Adrenal gland (tissue), 12 donors: ENCODE data around the gene PURA. TPM values are rescaled to one million over a fixed set of nuclear protein-coding genes. Genes with fewer than 3 reads are reported as not detected.
A peak's percentile ranks its signal among the peaks of the same experiment; 100 is the strongest.

Experiments used
- DNase-seq, 7 donors: peaks; one replicate each; pipeline ENCODE4 v3.0.0-alpha.2; 2019 to 2020
- H3K27ac ChIP-seq, 5 donors: fragments of 200-600 bp; sonication (generic) in 4 of 5; 1 replicate in 3 of 5; 2 replicates in 2 of 5; pipeline versions ENCODE4 v1.5.1 to v1.8.0; 2016 to 2020; ENCODE audit warnings: mild to moderate bottlenecking in 1 of 5
- H3K27me3 ChIP-seq: fragments of 200-600 bp; 2 replicates; pipeline ENCODE4 v1.8.0; 2021
- H3K36me3 ChIP-seq, 2 donors: fragments of 200-600 bp; replicated peaks in 1 of 2; 1 replicate in 1 of 2; 2 replicates in 1 of 2; pipeline versions ENCODE4 v1.5.1 to v1.8.0; 2018 to 2022
- H3K4me1 ChIP-seq, 2 donors: fragments of 200-600 bp; replicated peaks in 1 of 2; 1 replicate in 1 of 2; 2 replicates in 1 of 2; pipeline versions ENCODE4 v1.5.1 to v1.8.0; 2018 to 2021
- H3K4me3 ChIP-seq, 4 donors: fragments of 200-600 bp; sonication (generic) in 3 of 4; one replicate each; pipeline ENCODE4 v1.5.1; 2016 to 2018
- H3K9me3 ChIP-seq, 3 donors: fragments of 200-600 bp; sonication (generic) in 1 of 3; replicated peaks in 1 of 3; 1 replicate in 2 of 3; 2 replicates in 1 of 3; pipeline versions ENCODE4 v1.5.1 to v1.8.0; 2016 to 2021
- POLR2A ChIP-seq, 2 donors: fragments of 450-650 bp; IDR thresholded peaks; one replicate each; pipeline ENCODE4 v1.6.1; 2017; ENCODE audit warnings: antibody characterized with exemption in 2 of 2, mild to moderate bottlenecking in 2 of 2, moderate library complexity in 1 of 2
- WGBS, 4 donors: extraction: QIAGEN DNeasy Blood & Tissue Kit in 2 of 4; methylation state at CpG; one replicate each; pipeline versions ENCODE4 v1.1.5 to v1.1.7; 2013 to 2017; 5-methylcytosine and 5-hydroxymethylcytosine counted together
- intact Hi-C, 2 donors: fragments of 100-400 bp; cut with DNase I; formaldehyde crosslinking; loops; one replicate each; pipeline versions ENCODE4 v1.14.1 to v1.15.0; 2022 to 2023
- polyA plus RNA-seq, 3 donors: library from polyadenylated mRNA; stranded (reverse); fragments of 200-250 nt in 2 of 3; fragments of 350-450 nt in 1 of 3; fragmentation: Illumina TruSeq in 1 of 3; extraction: RNeasy Lipid Tissue Mini Kit (QIAGEN cat#74804) in 1 of 3; gene quantifications; one replicate each; pipeline ENCODE4 v1.2.3, GENCODE V29; 2013 to 2014
- total RNA-seq, 9 donors: library from RNA; depleted of rRNA in 4 of 9; stranded (reverse); fragments of >200 nt in 4 of 9; fragments of 120-200 nt in 1 of 9; fragmentation: NEBNext Ultra II Directional in 1 of 9; extraction: Animal tissue kit (Norgen Biotek cat#: 25700) in 1 of 9; gene quantifications; one replicate each; pipeline versions ENCODE4 v1.1.0 to v1.2.4, GENCODE V29; 2013 to 2023
- TF ChIP-seq, protein P1 (sequence below), 6 experiments: fragments of 450-650 bp in 4 of 6; fragments of 200-600 bp in 2 of 6; sonication (generic) in 1 of 6; IDR thresholded peaks; 1 replicate in 5 of 6; 2 replicates in 1 of 6; pipeline versions ENCODE4 v1.5.1 to v1.8.0; 2016 to 2021; ENCODE audit warnings: antibody characterized with exemption in 6 of 6, mild to moderate bottlenecking in 2 of 6, moderate library complexity in 1 of 6
- donor health status: healthy with polysubstance abuse.
- donor health status: Bipolar disorder and iron deficiency.
- donor health status: DM: yes; HTN: yes; CAD: no.
- donor health status: DM: no; HTN: no; CAD: no.
- donor health status: DM: no; HTN: no; CAD: no.
- donor health status: DM: yes; HTN: yes; CAD: no.

The PURA gene
- total and polyA plus RNA-seq, 12 donors = 4.9 to 37.0 (median 21.7) TPM

DNA sequence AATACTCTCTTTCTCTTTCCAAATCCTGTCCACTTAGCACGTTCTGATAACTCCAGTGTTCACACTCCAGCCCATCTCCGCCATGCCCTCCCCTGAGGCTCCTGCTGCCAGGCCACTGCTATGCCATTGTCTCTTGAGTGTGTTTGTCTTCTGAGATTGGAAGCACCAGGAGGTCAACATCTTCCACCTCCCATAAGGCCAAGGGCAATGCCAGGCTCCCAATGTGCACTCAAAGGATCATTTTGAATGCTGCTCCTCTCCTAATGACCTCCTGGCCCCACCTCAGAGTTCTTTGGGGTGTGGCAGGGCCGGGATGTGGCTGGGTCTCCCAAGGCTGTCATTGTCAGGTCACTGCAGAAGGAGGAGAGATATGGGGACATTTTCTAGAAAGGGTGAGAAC lies 31.3 kb downstream of the PURA start:
- Histone ChIP-seq H3K4me1 (peaks cover 16 to 21% of the 10 kb centered on the region in 2 donors), H3K9me3 (no peaks in the 10 kb centered on the region), H3K27me3 (no peaks in the 10 kb centered on the region), H3K36me3 (no peaks in the 10 kb centered on the region), H3K4me3 (peak overlapping the region in 1 of 4 donors; percentile 60), H3K27ac (no peak overlapping the region)
- peak in 1 of 7 donors; percentile 12 for DNase-seq
- intact Hi-C loops = loop anchor here (5.0 kb wide), 3 partner anchors 33 to 73 kb away; partner anchors contain the start of gene PURA (in 1 of the 2)
- 74 to 90% (median 87%) methylated on average over 2 to 3 of the region's 3 CpGs for WGBS, 4 donors
- TF ChIP-seq, protein P1, sequence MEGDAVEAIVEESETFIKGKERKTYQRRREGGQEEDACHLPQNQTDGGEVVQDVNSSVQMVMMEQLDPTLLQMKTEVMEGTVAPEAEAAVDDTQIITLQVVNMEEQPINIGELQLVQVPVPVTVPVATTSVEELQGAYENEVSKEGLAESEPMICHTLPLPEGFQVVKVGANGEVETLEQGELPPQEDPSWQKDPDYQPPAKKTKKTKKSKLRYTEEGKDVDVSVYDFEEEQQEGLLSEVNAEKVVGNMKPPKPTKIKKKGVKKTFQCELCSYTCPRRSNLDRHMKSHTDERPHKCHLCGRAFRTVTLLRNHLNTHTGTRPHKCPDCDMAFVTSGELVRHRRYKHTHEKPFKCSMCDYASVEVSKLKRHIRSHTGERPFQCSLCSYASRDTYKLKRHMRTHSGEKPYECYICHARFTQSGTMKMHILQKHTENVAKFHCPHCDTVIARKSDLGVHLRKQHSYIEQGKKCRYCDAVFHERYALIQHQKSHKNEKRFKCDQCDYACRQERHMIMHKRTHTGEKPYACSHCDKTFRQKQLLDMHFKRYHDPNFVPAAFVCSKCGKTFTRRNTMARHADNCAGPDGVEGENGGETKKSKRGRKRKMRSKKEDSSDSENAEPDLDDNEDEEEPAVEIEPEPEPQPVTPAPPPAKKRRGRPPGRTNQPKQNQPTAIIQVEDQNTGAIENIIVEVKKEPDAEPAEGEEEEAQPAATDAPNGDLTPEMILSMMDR (IDR thresholded peaks at IDR 0.05) = no peak
- TF ChIP-seq POLR2A (IDR thresholded peaks at IDR 0.05) = no peak

DNA sequence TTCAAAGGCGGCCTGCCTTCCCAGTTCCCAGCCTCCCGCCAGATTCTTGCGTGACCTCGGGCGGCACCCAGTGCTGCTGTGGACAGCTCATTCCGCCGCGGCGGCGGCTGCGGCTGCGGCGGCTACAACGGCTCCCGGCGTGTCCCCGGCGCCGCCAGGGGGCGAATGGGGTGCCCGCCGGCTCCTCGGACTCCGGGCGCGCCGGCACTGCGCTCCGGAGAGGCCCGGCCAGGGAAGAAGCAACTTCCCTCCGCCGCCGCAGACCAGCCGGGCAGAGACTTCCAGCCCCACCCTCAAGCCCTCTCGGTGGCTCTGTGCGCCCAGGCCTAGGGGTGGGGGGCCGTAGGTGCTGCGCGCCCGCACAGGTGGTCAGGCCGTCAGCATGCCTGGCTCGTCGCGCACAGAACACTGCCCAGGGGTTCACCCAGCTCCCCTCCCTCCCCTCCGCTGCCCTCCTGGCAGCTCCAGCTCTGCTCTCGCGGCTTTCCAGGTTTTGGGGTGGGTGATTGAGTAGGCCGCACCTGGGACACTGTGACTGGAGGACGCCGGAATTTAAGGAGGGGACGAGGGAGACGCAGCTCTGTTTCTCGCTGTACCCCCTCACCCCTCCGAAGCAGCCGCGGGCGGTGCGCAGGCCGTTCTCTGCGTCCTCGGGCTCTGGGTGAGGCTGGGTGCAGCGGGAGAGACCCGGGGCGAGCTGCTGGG lies 32.1 kb downstream of the PURA start:
- TF ChIP-seq POLR2A (IDR thresholded peaks at IDR 0.05) = no peak
- TF ChIP-seq, protein P1 (IDR thresholded peaks at IDR 0.05) = peak; percentile 26 to 87 (median 58)
- WGBS, 4 donors = 7 to 18% (median 12%) methylated on average over 36 to 64 of the region's 64 CpGs; no CpG with 5 or more reads in 1 of the 4 donors
- Histone ChIP-seq H3K36me3 (no peaks in the 10 kb centered on the region), H3K4me1 (peaks cover 15 to 16% of the 10 kb centered on the region in 2 donors), H3K27ac (no peak overlapping the region), H3K4me3 (peak overlapping the region in 1 of 4 donors; percentile 60), H3K9me3 (no peaks in the 10 kb centered on the region), H3K27me3 (no peaks in the 10 kb centered on the region)
- DNase-seq = peak; percentile 75 to 86 (median 81)
- intact Hi-C loops = loop anchor here (5.0 kb wide), 3 partner anchors 34 to 74 kb away; partner anchors contain the start of gene PURA (in 1 of the 2)

DNA sequence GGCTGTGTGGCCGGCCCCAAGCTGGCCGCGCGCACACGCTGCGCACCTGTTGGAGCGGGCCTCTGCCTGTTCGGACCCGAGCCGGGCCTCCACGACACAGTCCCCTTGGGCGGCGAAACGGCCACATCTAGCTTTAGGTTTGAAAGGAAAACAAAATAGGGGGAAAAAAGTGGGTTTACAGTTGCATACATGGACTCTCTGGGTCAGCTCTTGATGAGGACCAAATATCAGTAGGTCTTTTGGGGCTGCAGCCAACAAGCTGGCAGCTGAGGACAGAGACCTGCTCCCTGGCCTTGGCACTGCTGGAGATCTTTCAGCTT lies 32.6 kb downstream of the PURA start:
- Histone ChIP-seq H3K27ac (no peak overlapping the region), H3K9me3 (no peaks in the 10 kb centered on the region), H3K4me1 (peaks cover 15 to 16% of the 10 kb centered on the region in 2 donors), H3K36me3 (no peaks in the 10 kb centered on the region), H3K27me3 (no peaks in the 10 kb centered on the region), H3K4me3 (peak overlapping the region in 1 of 4 donors; percentile 60)
- 60 to 81% (median 67%) methylated on average over 9 to 14 of the region's 14 CpGs for WGBS, 4 donors
- peak in 2 of 7 donors; percentile 14 to 19 for DNase-seq
- intact Hi-C loops = loop anchor here (5.0 kb wide), 3 partner anchors 34 to 74 kb away; partner anchors contain the start of gene PURA (in 1 of the 2)
- TF ChIP-seq, protein P1 (IDR thresholded peaks at IDR 0.05) = no peak
- TF ChIP-seq POLR2A (IDR thresholded peaks at IDR 0.05) = no peak

DNA sequence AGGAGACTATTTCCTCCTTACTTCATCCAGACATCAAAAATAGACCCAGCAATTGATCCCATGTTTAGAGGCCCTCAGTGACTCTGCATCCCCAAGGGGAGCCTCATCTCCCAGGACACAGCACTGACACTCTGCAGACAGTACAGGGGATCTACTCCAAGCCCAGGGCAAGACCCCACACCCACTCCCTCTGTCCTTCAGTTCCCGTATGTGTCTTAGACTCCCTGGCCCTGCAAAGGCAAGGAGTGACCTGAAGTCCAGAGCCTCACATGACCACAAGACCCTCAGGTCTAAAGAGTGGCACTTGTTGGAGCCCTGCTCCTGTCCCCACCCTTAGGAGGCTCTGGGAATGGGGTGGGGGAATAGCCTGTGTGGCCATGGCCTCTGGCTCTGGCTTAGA lies 33.6 kb downstream of the PURA start:
- Histone ChIP-seq H3K27ac (no peak overlapping the region), H3K36me3 (no peaks in the 10 kb centered on the region), H3K9me3 (no peaks in the 10 kb centered on the region), H3K27me3 (no peaks in the 10 kb centered on the region), H3K4me3 (no peak overlapping the region), H3K4me1 (peaks cover 15 to 16% of the 10 kb centered on the region in 2 donors)
- TF ChIP-seq, protein P1 (IDR thresholded peaks at IDR 0.05) = no peak
- TF ChIP-seq POLR2A (IDR thresholded peaks at IDR 0.05) = no peak
- DNase-seq = peak in 2 of 7 donors; percentile 10 to 12
- intact Hi-C loops = loop anchor here (5.0 kb wide), 3 partner anchors 35 to 75 kb away; partner anchors contain the start of gene PURA (in 1 of the 2)
- WGBS, 4 donors = 91 to 93% methylated on average over 1 of the region's 1 CpG; no CpG with 5 or more reads in 2 of the 4 donors
